Hepatocyte (in vitro differentiated cells): ENCODE data around the gene LPAR1. TPM values are rescaled to one million over a fixed set of nuclear protein-coding genes. Genes with fewer than 3 reads are reported as not detected.
A peak's percentile ranks its signal among the peaks of the same experiment; 100 is the strongest.

ENCODE experiments used
- DNase-seq: peaks from one replicate; pipeline ENCODE4 v3.0.0-alpha.2; 2016; ENCODE audit warnings: low spot score
- H2AFZ ChIP-seq: fragments of 200-600 bp; sonication (generic); 2 replicates; pipeline ENCODE4 v1.6.0; 2016; ENCODE audit warnings: antibody characterized with exemption, mild to moderate bottlenecking
- H3K27ac ChIP-seq: fragments of 200-600 bp; sonication (generic); 2 replicates; pipeline ENCODE4 v1.5.1; 2016; ENCODE audit warnings: mild to moderate bottlenecking
- H3K27me3 ChIP-seq: fragments of 200-600 bp; sonication (generic); 2 replicates; pipeline ENCODE4 v1.6.1; 2016
- H3K36me3 ChIP-seq: fragments of 200-600 bp; sonication (generic); replicated peaks from 2 replicates; pipeline ENCODE4 v1.5.1; 2016; ENCODE audit warnings: low read depth; ENCODE audit not compliant: insufficient read depth
- H3K4me1 ChIP-seq: fragments of 200-600 bp; sonication (generic); 2 replicates; pipeline ENCODE4 v1.5.1; 2016; ENCODE audit warnings: mild to moderate bottlenecking, moderate library complexity; ENCODE audit not compliant: insufficient read depth
- H3K4me2 ChIP-seq: fragments of 200-600 bp; sonication (generic); 2 replicates; pipeline ENCODE4 v1.6.0; 2016
- H3K4me3 ChIP-seq: fragments of 200-600 bp; sonication (generic); 2 replicates; pipeline ENCODE4 v1.5.1; 2016; ENCODE audit warnings: mild to moderate bottlenecking
- H3K79me2 ChIP-seq: fragments of 200-600 bp; sonication (generic); 2 replicates; pipeline ENCODE4 v1.6.0; 2017; ENCODE audit warnings: mild to moderate bottlenecking
- H3K9me2 ChIP-seq: fragments of 200-600 bp; sonication (generic); replicated peaks from 2 replicates; pipeline ENCODE4 v1.6.0; 2017; ENCODE audit warnings: mild to moderate bottlenecking; ENCODE audit not compliant: insufficient read depth
- H3K9me3 ChIP-seq: fragments of 200-600 bp; sonication (generic); 2 replicates; pipeline ENCODE4 v1.5.1; 2016; ENCODE audit warnings: low read depth, mild to moderate bottlenecking
- H4K20me1 ChIP-seq: fragments of 200-600 bp; sonication (generic); 2 replicates; pipeline ENCODE4 v1.6.0; 2016; ENCODE audit warnings: mild to moderate bottlenecking; ENCODE audit not compliant: insufficient read depth, poor library complexity, severe bottlenecking
- EZH2 ChIP-seq: fragments of 200-600 bp; sonication (generic); IDR thresholded peaks from 2 replicates; pipeline ENCODE4 v1.6.1; 2016; ENCODE audit warnings: antibody characterized with exemption, mild to moderate bottlenecking, borderline replicate concordance
- EZH2phosphoT487 ChIP-seq: fragments of 200-600 bp; sonication (generic); IDR thresholded peaks from one replicate; pipeline ENCODE4 v1.6.1; 2018; ENCODE audit warnings: antibody characterized with exemption, mild to moderate bottlenecking, low read depth, moderate library complexity; ENCODE audit not compliant: unreplicated experiment, severe bottlenecking
- WGBS: methylation state at CpG from one replicate; pipeline ENCODE4 v1.1.6; 2016; ENCODE audit warnings: low lambda C conversion rate; ENCODE audit errors: missing lambda C conversion rate; 5-methylcytosine and 5-hydroxymethylcytosine counted together
- polyA plus RNA-seq: library from polyadenylated mRNA; unstranded; fragments of >200 nt; fragmentation: Nextera tagmentation; extraction: Ambion mirVana; gene quantifications from 2 replicates; pipeline ENCODE4 v1.2.1, GENCODE V29; 2016
- total RNA-seq: library from RNA; depleted of rRNA; stranded (reverse); fragments of >200 nt; gene quantifications from 2 replicates; pipeline ENCODE4 v1.2.3, GENCODE V29; 2014
- TF ChIP-seq, protein P1 (sequence below): fragments of 200-600 bp; sonication (generic); IDR thresholded peaks from 2 replicates; pipeline ENCODE4 v1.5.1; 2016; ENCODE audit warnings: antibody characterized with exemption, mild to moderate bottlenecking; ENCODE audit not compliant: poor library complexity

Gene LPAR1
- total and polyA plus RNA-seq, 2 experiments from 2014 or later: 20.2 to 36.8 TPM

DNA sequence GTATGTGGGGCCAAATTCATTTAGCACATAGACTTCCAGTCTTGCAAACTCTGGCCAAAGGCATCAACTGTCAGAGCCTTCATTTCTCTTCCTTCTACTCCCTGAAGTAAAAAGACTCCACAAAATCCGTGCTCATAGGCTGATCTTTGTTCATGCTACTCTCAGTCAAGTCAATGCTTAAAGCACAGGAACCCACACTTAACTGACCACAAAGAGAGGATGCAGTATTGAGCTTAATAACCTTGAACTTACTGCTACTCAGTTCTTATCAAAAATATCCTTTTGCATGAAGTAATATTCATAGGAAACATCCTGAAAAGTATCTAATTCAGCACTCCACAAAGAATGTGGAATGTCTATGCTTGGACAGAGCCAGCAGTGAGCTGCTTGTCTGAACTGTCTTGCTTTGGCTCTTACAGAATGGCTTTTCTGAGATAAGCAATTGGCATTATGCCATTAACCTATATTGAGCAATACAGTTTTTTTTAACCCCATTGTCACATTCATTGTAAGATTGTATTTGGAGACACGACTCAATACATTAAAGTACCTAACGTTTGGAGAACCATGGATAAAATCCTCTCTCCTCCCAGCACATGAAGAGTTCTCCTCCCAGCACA lies 21.7 kb downstream of the LPAR1 start:
- Histone ChIP-seq H3K27ac (no peak overlapping the region), H3K4me2 (peak overlapping the region; percentile 9), H3K4me1 (peaks cover 15% of the 10 kb centered on the region), H3K36me3 (no peaks in the 10 kb centered on the region), H2AFZ (no peak overlapping the region), H3K79me2 (peaks cover 84% of the 10 kb centered on the region), H3K9me3 (no peaks in the 10 kb centered on the region), H3K4me3 (no peak overlapping the region), H3K9me2 (no peaks in the 10 kb centered on the region), H4K20me1 (peaks cover 8% of the 10 kb centered on the region), H3K27me3 (no peaks in the 10 kb centered on the region)
- TF ChIP-seq EZH2phosphoT487: no peak
- TF ChIP-seq, protein P1, sequence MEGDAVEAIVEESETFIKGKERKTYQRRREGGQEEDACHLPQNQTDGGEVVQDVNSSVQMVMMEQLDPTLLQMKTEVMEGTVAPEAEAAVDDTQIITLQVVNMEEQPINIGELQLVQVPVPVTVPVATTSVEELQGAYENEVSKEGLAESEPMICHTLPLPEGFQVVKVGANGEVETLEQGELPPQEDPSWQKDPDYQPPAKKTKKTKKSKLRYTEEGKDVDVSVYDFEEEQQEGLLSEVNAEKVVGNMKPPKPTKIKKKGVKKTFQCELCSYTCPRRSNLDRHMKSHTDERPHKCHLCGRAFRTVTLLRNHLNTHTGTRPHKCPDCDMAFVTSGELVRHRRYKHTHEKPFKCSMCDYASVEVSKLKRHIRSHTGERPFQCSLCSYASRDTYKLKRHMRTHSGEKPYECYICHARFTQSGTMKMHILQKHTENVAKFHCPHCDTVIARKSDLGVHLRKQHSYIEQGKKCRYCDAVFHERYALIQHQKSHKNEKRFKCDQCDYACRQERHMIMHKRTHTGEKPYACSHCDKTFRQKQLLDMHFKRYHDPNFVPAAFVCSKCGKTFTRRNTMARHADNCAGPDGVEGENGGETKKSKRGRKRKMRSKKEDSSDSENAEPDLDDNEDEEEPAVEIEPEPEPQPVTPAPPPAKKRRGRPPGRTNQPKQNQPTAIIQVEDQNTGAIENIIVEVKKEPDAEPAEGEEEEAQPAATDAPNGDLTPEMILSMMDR: no peak
- peak; percentile 32 for DNase-seq
- 59% methylated on average over 3 of the region's 3 CpGs for WGBS

DNA sequence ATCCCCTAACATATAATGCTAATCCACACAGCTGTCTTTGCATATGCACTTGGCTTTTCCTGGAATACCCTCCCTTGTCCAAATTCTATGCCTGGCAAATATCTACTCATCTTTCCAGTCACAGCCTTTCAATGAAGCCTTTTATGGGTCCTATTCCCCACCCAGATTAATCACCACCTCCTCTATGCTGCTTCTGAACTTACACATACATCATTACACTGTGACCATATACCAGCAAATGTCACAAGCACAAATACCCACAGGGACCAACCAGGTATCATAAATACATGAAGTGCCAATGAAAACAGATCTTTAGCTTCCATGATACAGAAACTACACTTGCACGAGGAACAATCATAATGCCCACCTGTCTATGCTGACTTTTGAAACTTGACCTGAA lies 22.3 kb downstream of the LPAR1 start:
- Histone ChIP-seq H3K36me3 (no peaks in the 10 kb centered on the region), H3K9me2 (no peaks in the 10 kb centered on the region), H3K4me1 (peaks cover 15% of the 10 kb centered on the region), H2AFZ (no peak overlapping the region), H3K27ac (no peak overlapping the region), H3K9me3 (no peaks in the 10 kb centered on the region), H3K4me3 (no peak overlapping the region), H4K20me1 (peaks cover 8% of the 10 kb centered on the region), H3K27me3 (no peaks in the 10 kb centered on the region), H3K4me2 (peak overlapping the region; percentile 9), H3K79me2 (peaks cover 84% of the 10 kb centered on the region)
- TF ChIP-seq EZH2phosphoT487 (no peak), EZH2 (no peak)
- TF ChIP-seq, protein P1: no peak
- WGBS: 91% methylated on average over 1 of the region's 1 CpG
- no peak for DNase-seq

DNA sequence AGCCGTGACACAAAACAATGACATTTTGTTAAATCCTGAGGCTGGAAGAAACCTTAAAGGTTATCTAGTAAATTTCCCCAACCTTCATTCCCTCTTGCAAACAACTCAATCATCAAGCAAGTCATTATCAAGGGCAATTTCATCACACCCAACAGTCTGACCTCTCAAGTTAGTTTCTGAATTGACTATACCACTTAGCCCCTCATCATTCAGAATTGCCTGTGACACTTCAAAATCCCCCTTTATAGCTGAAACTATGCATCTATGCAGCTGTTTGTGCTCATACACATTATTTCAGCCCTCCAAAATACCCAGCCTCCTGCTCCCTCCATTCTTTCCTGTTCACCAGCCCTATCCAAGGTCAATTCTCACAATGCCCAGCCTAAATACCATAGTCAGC lies 24.6 kb downstream of the LPAR1 start:
- Histone ChIP-seq H3K27ac (no peak overlapping the region), H3K4me3 (no peak overlapping the region), H4K20me1 (peaks cover 4% of the 10 kb centered on the region), H3K4me2 (no peak overlapping the region), H3K9me2 (no peaks in the 10 kb centered on the region), H3K9me3 (no peaks in the 10 kb centered on the region), H3K27me3 (no peaks in the 10 kb centered on the region), H2AFZ (no peak overlapping the region), H3K79me2 (peaks cover 89% of the 10 kb centered on the region), H3K4me1 (peaks cover 19% of the 10 kb centered on the region), H3K36me3 (no peaks in the 10 kb centered on the region)
- no peak for TF ChIP-seq EZH2
- no peak for TF ChIP-seq EZH2phosphoT487
- TF ChIP-seq, protein P1: no peak
- DNase-seq: no peak
- WGBS: 57% methylated on average over 1 of the region's 1 CpG
